Central memory CD4-positive, alpha-beta T cell (primary cell): ENCODE measurements around the gene TTC39B.
"Not testable (repeated sequence)": the region's sequence is repeated elsewhere in the genome, so short reads cannot be mapped to it uniquely, and the experiment has no call there.

Source experiments
- DNase-seq: peaks from one replicate; pipeline ENCODE4 v3.0.0; 2022

Gene TTC39B

GRCh38 chr9:15262581-15262980 is 44.4 kb downstream of the TTC39B start:
- DNase-seq, result no peak

GRCh38 chr9:15256426-15256825 is 50.6 kb downstream of the TTC39B start:
- DNase-seq, result no peak

- DNase-seq, result no peak
These were observed 53.2 kb downstream of the TTC39B start for GRCh38 chr9:15253786-15254185.

GRCh38 chr9:15253197-15253596 is 53.8 kb downstream of the TTC39B start:
- DNase-seq, result no peak

GRCh38 chr9:15249981-15250380 is 57.0 kb downstream of the TTC39B start:
- DNase-seq, result no peak

- DNase-seq, result no peak
These were observed 57.8 kb downstream of the TTC39B start for GRCh38 chr9:15249042-15249818.

GRCh38 chr9:15248621-15249020 is 58.4 kb downstream of the TTC39B start:
- no peak for DNase-seq

GRCh38 chr9:15248081-15248480 is 58.9 kb downstream of the TTC39B start:
- no peak for DNase-seq

- no peak for DNase-seq
These were observed 60.3 kb downstream of the TTC39B start for GRCh38 chr9:15246708-15247107.

GRCh38 chr9:15246243-15246642 is 60.8 kb downstream of the TTC39B start:
- DNase-seq, result no peak

GRCh38 chr9:15244001-15244441 is 63.0 kb downstream of the TTC39B start:
- no peak for DNase-seq

- no peak for DNase-seq
These were observed 63.9 kb downstream of the TTC39B start for GRCh38 chr9:15243081-15243480.

GRCh38 chr9:15240927-15241326 is 66.1 kb downstream of the TTC39B start:
- DNase-seq, result no peak

GRCh38 chr9:15239816-15240215 is 67.2 kb downstream of the TTC39B start:
- DNase-seq, result no peak

- no peak for DNase-seq
These were observed 68.4 kb downstream of the TTC39B start for GRCh38 chr9:15238646-15239045.

GRCh38 chr9:15235658-15236057 is 71.4 kb downstream of the TTC39B start:
- no peak for DNase-seq

- DNase-seq, result not testable (repeated sequence)
These were observed 73.0 kb downstream of the TTC39B start for GRCh38 chr9:15233941-15234490.

GRCh38 chr9:15232706-15233280 is 74.2 kb downstream of the TTC39B start:
- DNase-seq, result not testable (repeated sequence)

- DNase-seq, result no peak
These were observed 75.0 kb downstream of the TTC39B start for GRCh38 chr9:15231788-15232635.

GRCh38 chr9:15229409-15229808 is 77.6 kb downstream of the TTC39B start:
- no peak for DNase-seq

- no peak for DNase-seq
These were observed 79.5 kb downstream of the TTC39B start for GRCh38 chr9:15227491-15227890.

GRCh38 chr9:15225564-15226126 is 81.4 kb downstream of the TTC39B start:
- DNase-seq, result no peak

GRCh38 chr9:15222313-15222712 is 84.7 kb downstream of the TTC39B start:
- DNase-seq, result no peak
